Measurements from ENCODE around the gene CLDN20.
"Not testable (repeated sequence)": the region's sequence is repeated elsewhere in the genome, so short reads cannot be mapped to it uniquely, and the experiment has no call there.

DNA sequence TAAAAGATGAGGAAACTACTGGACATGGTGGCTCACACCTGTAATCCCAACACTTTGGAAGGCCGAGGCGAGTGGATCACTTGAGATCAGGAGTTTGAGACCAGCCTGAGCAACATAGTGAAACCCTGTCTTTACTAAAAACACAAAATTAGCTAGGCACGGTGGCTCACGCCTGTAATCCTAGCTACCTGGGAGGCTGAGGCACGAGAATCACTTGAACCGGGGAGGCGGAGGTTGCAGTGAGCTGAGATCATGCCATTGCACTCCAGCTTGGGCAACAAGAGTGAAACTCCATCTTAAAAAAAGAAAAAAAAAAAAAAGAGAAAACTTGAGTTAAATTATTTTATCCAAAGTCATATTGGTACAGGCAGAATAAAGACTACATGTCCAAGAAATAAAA is 49.1 kb downstream of the CLDN20 start:
- TF ChIP-seq, protein P1, sequence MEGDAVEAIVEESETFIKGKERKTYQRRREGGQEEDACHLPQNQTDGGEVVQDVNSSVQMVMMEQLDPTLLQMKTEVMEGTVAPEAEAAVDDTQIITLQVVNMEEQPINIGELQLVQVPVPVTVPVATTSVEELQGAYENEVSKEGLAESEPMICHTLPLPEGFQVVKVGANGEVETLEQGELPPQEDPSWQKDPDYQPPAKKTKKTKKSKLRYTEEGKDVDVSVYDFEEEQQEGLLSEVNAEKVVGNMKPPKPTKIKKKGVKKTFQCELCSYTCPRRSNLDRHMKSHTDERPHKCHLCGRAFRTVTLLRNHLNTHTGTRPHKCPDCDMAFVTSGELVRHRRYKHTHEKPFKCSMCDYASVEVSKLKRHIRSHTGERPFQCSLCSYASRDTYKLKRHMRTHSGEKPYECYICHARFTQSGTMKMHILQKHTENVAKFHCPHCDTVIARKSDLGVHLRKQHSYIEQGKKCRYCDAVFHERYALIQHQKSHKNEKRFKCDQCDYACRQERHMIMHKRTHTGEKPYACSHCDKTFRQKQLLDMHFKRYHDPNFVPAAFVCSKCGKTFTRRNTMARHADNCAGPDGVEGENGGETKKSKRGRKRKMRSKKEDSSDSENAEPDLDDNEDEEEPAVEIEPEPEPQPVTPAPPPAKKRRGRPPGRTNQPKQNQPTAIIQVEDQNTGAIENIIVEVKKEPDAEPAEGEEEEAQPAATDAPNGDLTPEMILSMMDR (IDR thresholded peaks at IDR 0.05; ENCODE audit: low read depth, low read length, poor library complexity, severe bottlenecking) = not testable (repeated sequence)
- TF ChIP-seq EZH2phosphoT487 (IDR thresholded peaks at IDR 0.05; ENCODE audit: borderline replicate concordance, low read length) = not testable (repeated sequence)

All from DOHH2 (cell line).